Stomach smooth muscle (tissue), 2 donors: ENCODE measurements around the gene PIAS2.
A peak's percentile ranks its signal among the peaks of the same experiment; 100 is the strongest.
"Not testable (repeated sequence)": the region's sequence is repeated elsewhere in the genome, so short reads cannot be mapped to it uniquely, and the experiment has no call there.

ENCODE experiments used
- H3K27ac ChIP-seq: one replicate; pipeline ENCODE4 v1.7.0; 2013; ENCODE audit warnings: mild to moderate bottlenecking, low read length, inconsistent platforms
- H3K27me3 ChIP-seq, 2 donors: one replicate each; pipeline ENCODE4 v1.7.0; 2013; ENCODE audit warnings: low read length in 2 of 2; ENCODE audit not compliant: insufficient read depth in 2 of 2, control insufficient read depth in 1 of 2
- H3K36me3 ChIP-seq, 2 donors: one replicate each; pipeline ENCODE4 v1.7.0; 2013; ENCODE audit warnings: low read length in 2 of 2; ENCODE audit not compliant: control insufficient read depth in 2 of 2, insufficient read depth in 2 of 2
- H3K4me1 ChIP-seq: one replicate; pipeline ENCODE4 v1.7.0; 2013; ENCODE audit warnings: low read length; ENCODE audit not compliant: control insufficient read depth, insufficient read depth
- H3K4me3 ChIP-seq, 2 donors: one replicate each; pipeline ENCODE4 v1.7.0; 2013; ENCODE audit warnings: low read length in 2 of 2
- H3K9ac ChIP-seq, 2 donors: one replicate each; pipeline ENCODE4 v1.7.0; 2013; ENCODE audit warnings: low read length in 2 of 2, mild to moderate bottlenecking in 1 of 2
- H3K9me3 ChIP-seq, 2 donors: one replicate each; pipeline ENCODE4 v1.7.0; 2013; ENCODE audit warnings: low read length in 2 of 2; ENCODE audit not compliant: control insufficient read depth in 2 of 2
- donor health status: healthy.
- donor health status: Pancreatic carcinoma.

The PIAS2 gene, protein sequence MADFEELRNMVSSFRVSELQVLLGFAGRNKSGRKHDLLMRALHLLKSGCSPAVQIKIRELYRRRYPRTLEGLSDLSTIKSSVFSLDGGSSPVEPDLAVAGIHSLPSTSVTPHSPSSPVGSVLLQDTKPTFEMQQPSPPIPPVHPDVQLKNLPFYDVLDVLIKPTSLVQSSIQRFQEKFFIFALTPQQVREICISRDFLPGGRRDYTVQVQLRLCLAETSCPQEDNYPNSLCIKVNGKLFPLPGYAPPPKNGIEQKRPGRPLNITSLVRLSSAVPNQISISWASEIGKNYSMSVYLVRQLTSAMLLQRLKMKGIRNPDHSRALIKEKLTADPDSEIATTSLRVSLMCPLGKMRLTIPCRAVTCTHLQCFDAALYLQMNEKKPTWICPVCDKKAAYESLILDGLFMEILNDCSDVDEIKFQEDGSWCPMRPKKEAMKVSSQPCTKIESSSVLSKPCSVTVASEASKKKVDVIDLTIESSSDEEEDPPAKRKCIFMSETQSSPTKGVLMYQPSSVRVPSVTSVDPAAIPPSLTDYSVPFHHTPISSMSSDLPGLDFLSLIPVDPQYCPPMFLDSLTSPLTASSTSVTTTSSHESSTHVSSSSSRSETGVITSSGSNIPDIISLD

DNA sequence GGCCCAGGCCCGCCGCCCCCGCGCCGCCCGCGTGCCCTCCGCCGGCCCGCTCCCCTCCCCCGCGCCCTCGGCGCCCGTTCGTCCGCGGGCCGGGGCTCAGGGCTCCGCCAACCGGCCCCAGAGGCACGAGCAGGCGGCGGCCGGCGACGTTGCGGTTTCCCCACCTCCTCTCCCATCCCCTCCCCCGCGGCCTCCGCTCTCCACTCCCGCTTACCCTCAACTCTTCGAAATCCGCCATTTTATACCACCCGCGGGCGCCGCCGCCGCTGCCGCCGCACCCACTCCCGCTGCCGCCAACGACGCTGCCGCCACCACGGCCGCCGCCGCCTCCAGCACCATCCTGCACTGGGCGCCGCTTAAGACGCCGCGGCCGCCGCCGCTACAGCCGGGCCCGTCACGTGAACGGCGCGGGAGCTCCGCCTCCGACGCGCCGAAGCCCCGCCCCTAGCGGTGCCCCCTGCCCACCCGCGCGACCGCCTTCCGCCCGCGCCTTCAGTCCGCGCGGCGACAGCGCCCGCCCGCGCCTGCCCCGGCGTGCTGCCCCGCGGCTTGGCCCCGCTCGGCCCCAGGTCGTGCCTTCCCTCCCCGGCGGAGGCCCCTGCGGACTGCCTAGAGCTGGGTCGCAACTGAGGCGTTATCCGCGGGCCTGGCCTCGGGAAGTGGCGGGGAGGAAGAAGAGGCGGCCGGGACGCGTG is at the start of gene PIAS2, which contains the start of gene KATNAL2:
TSS of gene PIAS2 (minus strand) at position 400 of the 695 bp plus-strand sequence. CDS start at position 238, 162 bp downstream.
TSS of gene KATNAL2 (plus strand) at position 495 of the 695 bp plus-strand sequence. CDS start 29,271 bp downstream, outside the sequence.
- H3K27ac ChIP-seq: peak within 1 kb of the TSS; percentile 70

DNA sequence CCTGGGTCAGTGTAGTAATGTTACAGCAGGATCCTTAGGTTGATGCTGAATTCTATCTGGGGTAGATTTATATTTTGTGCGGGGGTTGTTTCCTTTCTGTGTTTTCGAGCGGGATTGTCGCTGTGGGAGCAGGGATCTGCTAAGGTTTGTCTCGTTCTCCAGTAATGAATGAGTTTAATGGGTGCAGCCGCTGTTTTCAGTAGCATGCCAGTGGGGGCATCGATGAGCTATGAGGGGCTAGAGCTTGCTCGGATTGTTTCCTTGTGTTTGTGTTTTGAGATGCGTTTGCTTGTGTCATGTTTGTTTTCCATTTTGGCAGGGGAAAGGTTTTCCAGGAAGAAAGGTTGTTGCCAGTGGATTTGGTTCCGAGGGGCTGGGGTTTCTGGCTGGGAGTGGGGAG is 49.0 kb upstream of the PIAS2 start:
- H3K36me3 ChIP-seq, H3K27ac ChIP-seq, H3K4me3 ChIP-seq, H3K9me3 ChIP-seq, H3K9ac ChIP-seq, H3K27me3 ChIP-seq, H3K4me1 ChIP-seq: not testable (repeated sequence)

More for the DNA sequence above, at the start of gene PIAS2, which contains the start of gene KATNAL2:
- Histone ChIP-seq H3K27me3 (no peaks in the 10 kb centered on the region), H3K9ac (peak within 1 kb of the TSS; percentile 82 to 90), H3K4me3 (peak within 1 kb of the TSS; percentile 90 to 91), H3K36me3 (no peaks in the 10 kb centered on the region), H3K4me1 (peaks cover 15% of the 10 kb centered on the region), H3K9me3 (no peaks in the 10 kb centered on the region)

DNA sequence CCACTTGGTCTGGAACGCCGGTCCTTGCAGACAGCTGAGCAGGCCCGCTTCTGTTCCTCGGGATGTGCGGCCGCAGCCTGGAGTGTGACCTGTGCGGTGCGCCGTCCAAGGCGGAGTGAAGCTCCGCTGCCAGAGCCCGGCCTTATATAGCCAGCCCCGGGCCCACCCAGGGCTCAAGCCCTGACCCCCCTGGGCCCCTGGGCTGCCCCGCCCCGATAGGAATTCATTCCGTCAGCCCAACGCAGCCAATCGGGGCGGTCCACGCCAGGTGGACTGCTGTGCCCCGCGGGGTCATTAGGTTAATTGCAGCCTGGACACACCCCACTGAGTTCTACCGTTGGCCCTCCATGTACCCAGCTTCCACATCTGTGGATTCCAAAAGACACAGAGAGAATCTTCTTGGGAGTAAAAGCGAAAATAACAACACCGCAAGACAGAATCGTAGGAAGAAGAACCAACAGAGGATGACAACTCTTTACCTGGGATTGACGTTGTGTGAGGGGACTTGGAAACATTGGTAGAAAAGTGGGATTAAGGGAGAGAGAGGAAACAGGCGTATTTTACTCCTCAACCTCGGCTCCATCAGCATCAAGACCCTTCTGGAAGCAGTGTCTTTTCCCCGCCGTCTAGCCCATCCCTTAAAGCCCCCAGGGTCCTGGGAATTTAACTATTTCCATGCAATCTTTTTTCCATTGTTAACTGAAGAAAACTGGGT is 47.4 kb upstream of the PIAS2 start:
- not testable (repeated sequence) for H3K4me3 ChIP-seq, H3K27me3 ChIP-seq, H3K4me1 ChIP-seq

DNA sequence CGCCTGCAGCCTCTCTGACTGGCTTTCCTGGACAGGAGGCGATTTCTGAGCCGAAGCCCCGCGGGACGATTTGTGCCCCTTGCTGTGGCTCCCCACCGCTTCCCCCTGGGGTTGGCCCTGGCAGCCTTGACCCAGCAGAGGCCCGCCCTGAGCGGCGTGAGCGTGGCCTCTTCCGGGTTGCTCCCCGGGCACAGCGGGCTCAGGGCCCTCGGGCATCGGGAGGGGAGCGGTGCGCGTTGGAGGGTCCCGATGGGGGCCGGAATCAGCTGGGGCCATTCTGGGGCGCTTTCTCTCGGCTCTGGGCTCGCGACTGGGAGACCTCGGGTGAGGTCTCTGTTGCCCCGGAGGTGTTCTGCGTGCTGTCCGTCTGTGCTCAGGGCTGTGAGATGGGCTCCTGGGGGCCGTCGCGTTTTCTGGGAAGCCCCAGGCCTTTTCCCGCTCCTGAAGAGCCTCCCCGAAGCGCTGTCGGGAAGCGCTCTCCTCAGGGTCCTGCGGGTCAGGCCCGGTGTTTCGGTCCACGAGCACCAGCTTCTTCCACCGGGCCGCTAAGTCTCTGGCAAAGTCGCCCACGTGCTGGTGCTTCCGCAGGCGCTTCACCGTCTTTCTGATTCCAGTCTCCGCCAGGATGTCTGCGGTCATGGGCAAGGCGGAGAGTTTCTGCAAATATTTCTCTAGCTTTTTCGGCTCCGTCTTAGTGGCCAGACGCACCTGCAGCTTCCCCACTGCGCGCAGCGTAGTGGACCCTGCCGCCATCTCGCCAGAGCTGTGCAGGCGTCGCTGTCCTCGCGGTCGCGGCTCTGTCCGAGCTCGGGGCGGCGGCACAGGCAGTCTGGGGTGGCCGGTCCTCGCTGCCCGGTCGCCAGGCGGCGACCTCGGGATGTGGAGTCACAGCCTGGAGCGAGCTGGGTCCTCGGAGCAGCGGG is 46.6 kb upstream of the PIAS2 start:
- H3K27me3 ChIP-seq, H3K4me1 ChIP-seq, H3K9ac ChIP-seq, H3K9me3 ChIP-seq, H3K36me3 ChIP-seq, H3K27ac ChIP-seq, H3K4me3 ChIP-seq: not testable (repeated sequence)

More for the DNA sequence above, 47.4 kb upstream of the PIAS2 start:
- not testable (repeated sequence) for H3K9me3 ChIP-seq, H3K36me3 ChIP-seq, H3K9ac ChIP-seq, H3K27ac ChIP-seq

DNA sequence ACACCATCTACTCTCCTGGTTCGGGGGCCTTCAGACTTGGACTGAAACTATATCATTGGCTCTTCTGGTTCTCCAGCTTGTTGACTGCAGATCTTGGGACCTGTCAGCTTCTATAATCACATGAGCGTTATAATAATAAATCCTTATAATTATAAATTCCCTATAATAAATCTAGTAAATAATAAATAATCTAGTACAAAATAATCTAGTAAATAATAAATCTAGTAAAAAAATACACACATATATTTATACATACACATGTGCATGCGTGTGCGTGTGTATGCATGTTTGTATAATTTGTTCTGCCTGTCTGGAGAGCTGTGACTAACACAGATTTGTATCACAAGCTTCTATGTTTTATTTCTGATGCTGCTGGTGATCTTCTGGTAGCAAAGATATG is 40.9 kb upstream of the PIAS2 start:
- no peak overlapping the region for H3K4me3 ChIP-seq
- H3K36me3 ChIP-seq: no peaks in the 10 kb centered on the region
- H3K27ac ChIP-seq: no peak overlapping the region
- H3K9ac ChIP-seq: no peak overlapping the region
- no peaks in the 10 kb centered on the region for H3K9me3 ChIP-seq
- no peaks in the 10 kb centered on the region for H3K4me1 ChIP-seq
- H3K27me3 ChIP-seq: no peaks in the 10 kb centered on the region

DNA sequence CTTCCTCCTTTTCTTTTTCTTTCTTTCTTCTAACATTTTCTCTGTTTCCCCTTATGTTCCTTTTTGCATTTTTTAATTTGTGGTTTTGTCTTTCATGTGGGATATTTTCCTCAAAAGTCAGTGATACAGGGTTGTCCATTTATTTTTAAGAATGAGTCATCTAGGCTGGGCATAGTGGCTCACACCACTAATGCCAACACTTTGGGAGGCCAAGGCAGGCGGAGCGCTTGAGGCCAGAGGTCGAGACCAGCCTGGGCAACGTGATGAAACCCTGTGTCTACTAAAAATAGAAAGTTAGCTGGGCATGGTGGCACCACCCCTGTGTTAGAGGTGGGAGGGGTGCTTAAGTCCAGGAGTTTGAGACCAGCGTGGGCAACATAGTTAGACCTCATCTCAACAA is 35.9 kb upstream of the PIAS2 start:
- H3K27me3 ChIP-seq: no peaks in the 10 kb centered on the region
- H3K4me3 ChIP-seq: no peak overlapping the region
- no peaks in the 10 kb centered on the region for H3K4me1 ChIP-seq
- H3K9ac ChIP-seq: no peak overlapping the region
- no peaks in the 10 kb centered on the region for H3K9me3 ChIP-seq
- no peaks in the 10 kb centered on the region for H3K36me3 ChIP-seq
- no peak overlapping the region for H3K27ac ChIP-seq

DNA sequence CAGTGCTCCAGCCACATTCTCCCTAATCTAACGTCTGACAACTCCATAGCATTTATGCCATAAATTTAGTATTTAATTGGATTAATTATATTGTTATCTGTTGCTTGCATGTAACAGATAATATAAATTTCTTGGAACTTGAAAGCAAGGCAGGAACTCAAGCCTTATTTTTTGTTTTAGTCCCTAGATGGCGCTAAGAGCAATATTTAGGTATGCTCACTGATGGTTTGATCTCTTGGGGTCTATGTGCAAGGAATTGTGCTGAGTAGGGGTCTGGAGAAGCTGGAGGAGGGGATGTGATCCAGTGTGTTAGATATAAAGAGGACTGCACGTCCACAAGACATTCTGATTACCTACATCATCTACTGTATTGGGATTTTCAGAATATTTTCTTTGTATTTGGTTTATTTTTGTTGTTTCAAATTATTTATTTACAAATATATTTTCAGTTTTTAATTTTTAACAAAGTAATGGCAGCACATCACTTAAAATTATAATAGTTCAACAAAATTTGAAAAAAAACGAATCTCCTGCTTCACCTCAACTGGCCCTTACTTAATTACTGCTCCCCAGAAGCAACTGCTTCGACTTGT is 32.9 kb upstream of the PIAS2 start:
- Histone ChIP-seq H3K27ac (no peak overlapping the region), H3K36me3 (no peaks in the 10 kb centered on the region), H3K4me1 (no peaks in the 10 kb centered on the region), H3K4me3 (no peak overlapping the region), H3K27me3 (peaks cover 3 to 5% of the 10 kb centered on the region in 2 donors), H3K9me3 (no peaks in the 10 kb centered on the region), H3K9ac (no peak overlapping the region)

DNA sequence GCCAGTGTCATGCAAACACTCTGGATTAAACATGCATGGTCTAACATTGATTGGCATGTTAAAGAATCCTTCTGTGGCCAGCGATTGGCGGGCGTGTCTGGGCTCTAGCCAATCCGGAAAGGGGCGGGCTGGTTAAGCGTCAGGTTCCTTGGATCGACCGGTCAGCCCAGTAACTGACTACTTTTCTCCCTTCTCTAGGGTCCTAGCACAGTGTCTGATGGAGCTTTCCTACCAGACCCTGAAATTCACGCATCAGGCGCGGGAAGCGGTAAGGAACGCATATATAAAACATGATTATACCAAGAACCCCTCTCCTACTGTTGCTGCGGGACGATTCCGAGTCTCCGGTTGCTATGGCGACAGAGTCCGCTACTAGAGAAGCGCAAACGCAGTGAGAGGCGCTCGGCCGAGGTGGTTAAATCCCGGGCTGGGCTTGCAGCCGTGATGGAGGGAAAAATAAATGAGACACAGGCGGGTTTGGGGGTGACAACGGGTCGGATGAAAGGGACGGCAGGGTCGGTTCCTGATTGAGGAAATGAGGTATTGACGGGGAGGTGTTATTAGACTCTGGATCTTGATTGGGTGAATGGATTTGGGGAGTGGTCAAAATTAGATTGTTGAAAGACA is 29.5 kb upstream of the PIAS2 start:
- peak overlapping the region; percentile 1 to 21 for H3K9ac ChIP-seq

DNA sequence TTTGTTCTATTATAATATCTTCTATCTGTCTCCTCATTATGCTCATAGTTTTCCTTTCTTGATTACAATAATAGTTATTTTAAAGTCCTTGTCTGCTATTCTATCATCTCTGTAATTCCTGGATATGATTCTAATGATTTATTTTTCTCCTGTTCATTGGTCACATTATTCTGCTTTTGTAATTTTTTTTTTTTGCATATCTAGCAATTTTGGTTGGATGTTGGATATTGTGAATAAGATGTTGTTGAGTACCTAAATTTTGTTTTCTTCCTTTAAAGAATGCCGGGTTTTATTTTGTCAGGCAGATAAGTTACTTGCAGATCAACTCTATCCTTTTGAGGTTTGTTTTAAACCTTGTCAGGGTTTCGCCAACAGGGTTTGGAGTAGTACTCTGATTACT is 25.3 kb upstream of the PIAS2 start:
- H3K27me3 ChIP-seq: peaks cover 3 to 5% of the 10 kb centered on the region in 2 donors
- no peak overlapping the region for H3K9ac ChIP-seq
- no peak overlapping the region for H3K27ac ChIP-seq
- H3K4me3 ChIP-seq: no peak overlapping the region
- H3K9me3 ChIP-seq: no peaks in the 10 kb centered on the region
- H3K36me3 ChIP-seq: no peaks in the 10 kb centered on the region
- no peaks in the 10 kb centered on the region for H3K4me1 ChIP-seq

More for the DNA sequence above, 29.5 kb upstream of the PIAS2 start:
- Histone ChIP-seq H3K9me3 (no peaks in the 10 kb centered on the region), H3K4me3 (peak overlapping the region; percentile 59 to 80), H3K27ac (no peak overlapping the region), H3K27me3 (peaks cover 3 to 5% of the 10 kb centered on the region in 2 donors), H3K4me1 (no peaks in the 10 kb centered on the region), H3K36me3 (no peaks in the 10 kb centered on the region)
